Measurements from ENCODE around the gene CFL1.

Gene CFL1

GRCh38 chr11:65854161-65854592 is 3.8 kb downstream of the CFL1 start:
- no peak for DNase-seq (ENCODE audit: low read depth)
- H3K4me3 ChIP-seq (ENCODE audit: low read depth, low read length) = no peak overlapping the region
- no peak for TF ChIP-seq CTCF (IDR thresholded peaks at IDR 0.05; ENCODE audit: control insufficient read depth, extremely low read depth, insufficient read depth)

DNA sequence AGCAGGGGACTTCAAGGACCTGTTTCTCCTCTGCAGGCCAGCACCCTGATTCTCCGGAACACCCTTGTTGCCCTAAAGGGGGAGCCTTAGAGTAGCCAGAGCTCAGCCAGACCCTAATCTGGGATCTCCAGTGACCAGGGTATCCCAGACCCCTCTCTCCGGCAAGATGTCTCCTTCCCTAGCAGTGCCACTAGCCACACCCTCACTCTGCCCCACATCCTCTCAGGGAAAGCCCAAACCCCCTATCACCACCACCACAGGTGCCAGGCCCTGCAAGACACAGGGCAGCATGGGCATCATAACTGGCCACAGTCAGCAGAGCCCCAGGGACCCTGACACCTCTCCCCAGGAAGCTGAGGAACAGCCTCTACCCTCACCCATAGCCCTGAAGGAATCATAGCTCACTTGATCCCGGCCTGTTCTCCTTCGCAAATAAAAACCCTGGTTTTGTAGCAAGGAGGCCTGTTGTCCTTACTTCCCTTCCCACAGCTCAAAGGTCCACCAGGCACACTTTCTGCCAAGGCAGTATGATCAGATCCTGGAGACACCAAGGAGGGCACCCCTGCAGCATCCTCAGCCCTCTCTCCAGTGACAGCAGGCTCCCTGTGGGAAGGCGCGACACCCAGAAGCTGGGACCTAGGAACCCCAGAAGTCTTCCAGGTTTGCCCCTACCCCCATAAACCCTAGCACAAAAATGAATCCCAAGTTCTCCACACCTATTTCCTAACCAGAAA is 4.6 kb downstream of the CFL1 start:
- DNase-seq (ENCODE audit: low read depth) = no peak
- H3K4me3 ChIP-seq (ENCODE audit: low read depth, low read length) = no peak overlapping the region
- no peak for TF ChIP-seq CTCF (IDR thresholded peaks at IDR 0.05; ENCODE audit: control insufficient read depth, extremely low read depth, insufficient read depth)

- no peak for DNase-seq (ENCODE audit: low read depth)
- no peak overlapping the region for H3K4me3 ChIP-seq (ENCODE audit: low read depth, low read length)
- no peak for TF ChIP-seq CTCF (IDR thresholded peaks at IDR 0.05; ENCODE audit: control insufficient read depth, extremely low read depth, insufficient read depth)
Observed at GRCh38 chr11:65852508-65853245, 5.3 kb downstream of the CFL1 start.

GRCh38 chr11:65851811-65852507 is 6.0 kb downstream of the CFL1 start:
- no peak overlapping the region for H3K4me3 ChIP-seq (ENCODE audit: low read depth, low read length)
- no peak for TF ChIP-seq CTCF (IDR thresholded peaks at IDR 0.05; ENCODE audit: control insufficient read depth, extremely low read depth, insufficient read depth)
- DNase-seq (ENCODE audit: low read depth) = no peak

- no peak for DNase-seq (ENCODE audit: low read depth)
- TF ChIP-seq CTCF (IDR thresholded peaks at IDR 0.05; ENCODE audit: control insufficient read depth, extremely low read depth, insufficient read depth) = no peak
- H3K4me3 ChIP-seq (ENCODE audit: low read depth, low read length) = no peak overlapping the region
Observed at GRCh38 chr11:65851083-65851579, 6.8 kb downstream of the CFL1 start.

- no peak overlapping the region for H3K4me3 ChIP-seq (ENCODE audit: low read depth, low read length)
- no peak for DNase-seq (ENCODE audit: low read depth)
- no peak for TF ChIP-seq CTCF (IDR thresholded peaks at IDR 0.05; ENCODE audit: control insufficient read depth, extremely low read depth, insufficient read depth)
Observed at GRCh38 chr11:65850217-65851082, 7.5 kb downstream of the CFL1 start.

All from LNCaP clone FGC (cell line).